DOHH2 (cell line): Measurements from ENCODE around the gene CARD18.

Experiments used
- H3F3A ChIP-seq: fragments of 200-600 bp; sonication (generic), shearing (Covaris generic); 2 replicates; pipeline ENCODE4 v1.6.0; 2016; ENCODE audit warnings: antibody characterized with exemption, mild to moderate bottlenecking; ENCODE audit not compliant: control insufficient read depth, insufficient read depth
- H3K27ac ChIP-seq: fragments of 200-600 bp; sonication (generic); 2 replicates; pipeline ENCODE4 v1.5.1; 2014; ENCODE audit warnings: low read depth, mild to moderate bottlenecking, low read length, moderate library complexity
- H3K27me3 ChIP-seq: fragments of 200-600 bp; sonication (generic); 2 replicates; pipeline ENCODE4 v1.6.1; 2014; ENCODE audit warnings: mild to moderate bottlenecking, low read length, mixed read lengths; ENCODE audit not compliant: control insufficient read depth
- H3K36me3 ChIP-seq: fragments of 200-600 bp; sonication (generic); 2 replicates; pipeline ENCODE4 v1.6.1; 2014; ENCODE audit warnings: mild to moderate bottlenecking, low read length, moderate library complexity, mixed read lengths; ENCODE audit not compliant: control insufficient read depth
- H3K4me1 ChIP-seq: fragments of 200-600 bp; sonication (generic); 2 replicates; pipeline ENCODE4 v1.6.1; 2014; ENCODE audit warnings: mild to moderate bottlenecking, low read length, mixed read lengths; ENCODE audit not compliant: control insufficient read depth
- H3K4me2 ChIP-seq: fragments of 200-600 bp; sonication (generic); 2 replicates; pipeline ENCODE4 v1.6.0; 2014; ENCODE audit warnings: mild to moderate bottlenecking, low read length, moderate library complexity
- H3K4me3 ChIP-seq: fragments of 200-600 bp; sonication (generic); 2 replicates; pipeline ENCODE4 v1.5.1; 2014; ENCODE audit warnings: mild to moderate bottlenecking, low read length, mixed read lengths
- H3K79me2 ChIP-seq: fragments of 200-600 bp; sonication (generic); 2 replicates; pipeline ENCODE4 v1.6.1; 2014; ENCODE audit warnings: mild to moderate bottlenecking, low read length, mixed read lengths; ENCODE audit not compliant: control insufficient read depth
- H3K9me2 ChIP-seq: fragments of 200-600 bp; sonication (generic); replicated peaks from 2 replicates; pipeline ENCODE4 v1.6.1; 2014; ENCODE audit warnings: mild to moderate bottlenecking, low read length, mixed read lengths; ENCODE audit not compliant: control insufficient read depth
- H3K9me3 ChIP-seq: fragments of 200-600 bp; sonication (generic); 2 replicates; pipeline ENCODE4 v1.6.1; 2014; ENCODE audit warnings: antibody characterized with exemption, low read length, mixed read lengths; ENCODE audit not compliant: control insufficient read depth, insufficient read depth
- H4K20me1 ChIP-seq: fragments of 200-600 bp; sonication (generic); 2 replicates; pipeline ENCODE4 v1.6.0; 2014; ENCODE audit warnings: low read depth, mild to moderate bottlenecking, antibody characterized with exemption, low read length, moderate library complexity; ENCODE audit not compliant: control insufficient read depth, insufficient read depth
- CTCF ChIP-seq: fragments of 200-600 bp; sonication (generic); IDR thresholded peaks from one replicate; pipeline ENCODE4 v1.5.1; 2014; ENCODE audit warnings: antibody characterized with exemption, mild to moderate bottlenecking, low read depth, low read length; ENCODE audit not compliant: poor library complexity, severe bottlenecking
- EZH2phosphoT487 ChIP-seq: fragments of 200-600 bp; sonication (generic); IDR thresholded peaks from 2 replicates; pipeline ENCODE4 v1.6.1; 2017; ENCODE audit warnings: borderline replicate concordance, mild to moderate bottlenecking, antibody characterized with exemption, low read length, moderate library complexity, mixed read lengths

CARD18 gene

GRCh38 chr11:105153392-105153791, 13.8 kb upstream of the CARD18 start:
- Histone ChIP-seq H3K4me2 (no peak overlapping the region), H3K4me1 (no peaks in the 10 kb centered on the region), H3K4me3 (no peak overlapping the region), H3K36me3 (no peaks in the 10 kb centered on the region), H3F3A (no peaks in the 10 kb centered on the region), H3K9me3 (no peaks in the 10 kb centered on the region), H3K27ac (no peak overlapping the region), H3K27me3 (no peaks in the 10 kb centered on the region), H3K9me2 (no peaks in the 10 kb centered on the region), H3K79me2 (no peaks in the 10 kb centered on the region), H4K20me1 (no peaks in the 10 kb centered on the region)
- TF ChIP-seq EZH2phosphoT487 (no peak), CTCF (no peak)

- H3K4me2 ChIP-seq = no peak overlapping the region
- no peaks in the 10 kb centered on the region for H3F3A ChIP-seq
- no peak for TF ChIP-seq CTCF
- no peak for TF ChIP-seq EZH2phosphoT487
- no peak overlapping the region for H3K27ac ChIP-seq
- no peaks in the 10 kb centered on the region for H3K27me3 ChIP-seq
- no peaks in the 10 kb centered on the region for H3K36me3 ChIP-seq
- no peaks in the 10 kb centered on the region for H3K4me1 ChIP-seq
- no peaks in the 10 kb centered on the region for H3K9me2 ChIP-seq
- no peak overlapping the region for H3K4me3 ChIP-seq
- no peaks in the 10 kb centered on the region for H3K9me3 ChIP-seq
- H3K79me2 ChIP-seq = no peaks in the 10 kb centered on the region
- no peaks in the 10 kb centered on the region for H4K20me1 ChIP-seq
These were observed 13.0 kb upstream of the CARD18 start for GRCh38 chr11:105152560-105152959.

- Histone ChIP-seq H3K36me3 (no peaks in the 10 kb centered on the region), H3K9me3 (no peaks in the 10 kb centered on the region), H3K27me3 (no peaks in the 10 kb centered on the region), H4K20me1 (no peaks in the 10 kb centered on the region), H3F3A (no peaks in the 10 kb centered on the region), H3K4me1 (no peaks in the 10 kb centered on the region), H3K4me2 (no peak overlapping the region), H3K27ac (no peak overlapping the region), H3K9me2 (no peaks in the 10 kb centered on the region), H3K79me2 (no peaks in the 10 kb centered on the region), H3K4me3 (no peak overlapping the region)
- TF ChIP-seq CTCF (no peak), EZH2phosphoT487 (no peak)
These were observed 12.5 kb upstream of the CARD18 start for GRCh38 chr11:105152021-105152512.
